SK-N-SH (cell line): ENCODE measurements around the gene TRIM3.

Experiments
- CHD2 ChIP-seq: fragments of 150-350 bp; IDR thresholded peaks from 2 replicates; pipeline ENCODE4 v1.6.1; 2018; ENCODE audit warnings: low read length; ENCODE audit not compliant: partially characterized antibody
- CTCF ChIP-seq: fragments of 200-600 bp; sonication (generic); IDR thresholded peaks from 2 replicates; pipeline ENCODE4 v1.6.1; 2017; ENCODE audit warnings: antibody characterized with exemption, mild to moderate bottlenecking, moderate library complexity
- FOSL2 ChIP-seq: IDR thresholded peaks from 2 replicates; pipeline ENCODE4 v1.4.0; 2012; ENCODE audit warnings: low read depth, mild to moderate bottlenecking, moderate library complexity, borderline replicate concordance
- GABPA ChIP-seq: IDR thresholded peaks from 2 replicates; pipeline ENCODE4 v1.4.0; 2012; ENCODE audit warnings: low read depth, mild to moderate bottlenecking
- GATA2 ChIP-seq: sonication (generic); formaldehyde crosslinking; IDR thresholded peaks from 2 replicates; pipeline ENCODE4 v1.5.0; 2020; ENCODE audit warnings: mild to moderate bottlenecking, missing genetic modification reagents
- JUND ChIP-seq: IDR thresholded peaks from 2 replicates; pipeline ENCODE4 v1.4.0; 2012
- PBX3 ChIP-seq: IDR thresholded peaks from 2 replicates; pipeline ENCODE4; 2012
- POLR2AphosphoS5 ChIP-seq: IDR thresholded peaks from 2 replicates; pipeline ENCODE4 v1.6.1; 2012; ENCODE audit warnings: low read depth, low read length
- RAD21 ChIP-seq: IDR thresholded peaks from 2 replicates; pipeline ENCODE4 v1.6.1; 2012; ENCODE audit warnings: mild to moderate bottlenecking, low read length
- RFX5 ChIP-seq: IDR thresholded peaks from 2 replicates; pipeline ENCODE4 v1.6.1; 2012; ENCODE audit warnings: mild to moderate bottlenecking, improper control_type of control experiment, low read length
- RXRA ChIP-seq: IDR thresholded peaks from 2 replicates; pipeline ENCODE4 v1.4.0; 2012; ENCODE audit warnings: low read depth, mild to moderate bottlenecking, borderline replicate concordance
- USF2 ChIP-seq: fragments of 150-350 bp; IDR thresholded peaks from 2 replicates; pipeline ENCODE4 v1.6.1; 2017; ENCODE audit warnings: antibody characterized with exemption, low read length, low read depth, borderline replicate concordance

GRCh38 chr11:6401464-6401863 is 72.3 kb downstream of the TRIM3 start:
- TF ChIP-seq CTCF (no peak), RAD21 (no peak), FOSL2 (no peak), USF2 (no peak), GABPA (no peak), POLR2AphosphoS5 (no peak), JUND (no peak), RFX5 (no peak), PBX3 (no peak), GATA2 (CRISPR knock-in tag) (no peak), CHD2 (no peak), RXRA (no peak)
